IMR-90 (cell line): ENCODE results near the gene CACNA1F. TPM values are rescaled to one million over a fixed set of nuclear protein-coding genes. Genes with fewer than 3 reads are reported as not detected.

Source experiments
- ATAC-seq: fragments of 200-7000 bp; cut with Tn5 transposase; 2 replicates; pipeline ENCODE4 v1.9.1; 2020; ENCODE audit warnings: low read depth, mild to moderate bottlenecking, moderate library complexity
- BruUV-seq: library from RNA; stranded (reverse); fragments of 400-500 nt; replicated peaks from 2 replicates; lab custom pipeline; 2021; lab: Mats Ljungman, UMichigan
- CTCF ChIA-PET: fragments of 300-600 bp; formaldehyde crosslinking; extraction: SDS; loops from one replicate; lab custom pipeline; 2021; ENCODE audit warnings: antibody characterized with exemption; lab: Yijun Ruan, JAX
- POLR2A ChIA-PET: fragments of 300-600 bp; sonication (Branson Sonifier 250); formaldehyde crosslinking; loops from one replicate; lab custom pipeline; 2022; ENCODE audit warnings: antibody characterized with exemption; ENCODE audit not compliant: unreplicated experiment; lab: Charles Lee
- DNase-seq: peaks from one replicate; pipeline ENCODE4 v3.0.0; 2013
- H2AFZ ChIP-seq: replicated peaks from 2 replicates; pipeline ENCODE3; 2013; ENCODE audit warnings: low read length, mild to moderate bottlenecking; ENCODE audit not compliant: poor library complexity
- H2AK5ac ChIP-seq: 2 replicates; pipeline ENCODE4 v1.6.1; 2013; ENCODE audit warnings: low read depth, low read length, inconsistent platforms
- H2AK9ac ChIP-seq: replicated peaks from 2 replicates; pipeline ENCODE3; 2013; ENCODE audit warnings: mild to moderate bottlenecking, low read depth, low read length, moderate library complexity; ENCODE audit not compliant: poor library complexity
- H2BK120ac ChIP-seq: 2 replicates; pipeline ENCODE4 v1.6.1; 2013; ENCODE audit warnings: low read depth, low read length, inconsistent platforms
- H2BK15ac ChIP-seq: 3 replicates; pipeline ENCODE4 v1.6.1; 2013; ENCODE audit warnings: low read depth, low read length, inconsistent platforms
- H2BK20ac ChIP-seq: 2 replicates; pipeline ENCODE4 v1.6.1; 2013; ENCODE audit warnings: low read depth, mild to moderate bottlenecking, inconsistent platforms, low read length, moderate library complexity
- H2BK5ac ChIP-seq: 2 replicates; pipeline ENCODE4 v1.6.1; 2013; ENCODE audit warnings: mild to moderate bottlenecking, low read depth, low read length, inconsistent platforms; ENCODE audit not compliant: poor library complexity, severe bottlenecking
- H3K14ac ChIP-seq: replicated peaks from 2 replicates; pipeline ENCODE4 v1.6.1; 2013; ENCODE audit warnings: low read depth, low read length, inconsistent platforms
- H3K18ac ChIP-seq: 2 replicates; pipeline ENCODE4 v1.6.1; 2013; ENCODE audit warnings: low read depth, low read length, control low read depth
- H3K23ac ChIP-seq: 2 replicates; pipeline ENCODE4 v1.6.1; 2013; ENCODE audit warnings: low read depth, low read length, inconsistent platforms
- H3K27ac ChIP-seq: 2 replicates; pipeline ENCODE4 v1.5.1; 2013; ENCODE audit warnings: mild to moderate bottlenecking, control low read depth, low read length; ENCODE audit not compliant: insufficient read depth
- H3K27me3 ChIP-seq: 2 replicates; pipeline ENCODE4 v1.6.1; 2013; ENCODE audit warnings: low read length; ENCODE audit not compliant: control insufficient read depth, insufficient read depth
- H3K36me3 ChIP-seq: 2 replicates; pipeline ENCODE4 v1.6.1; 2013; ENCODE audit warnings: low read length, mixed read lengths; ENCODE audit not compliant: control insufficient read depth, insufficient read depth
- H3K4ac ChIP-seq: 2 replicates; pipeline ENCODE4 v1.6.1; 2013; ENCODE audit warnings: low read depth, low read length, inconsistent platforms
- H3K4me1 ChIP-seq: 2 replicates; pipeline ENCODE4 v1.6.1; 2013; ENCODE audit warnings: low read length, mixed read lengths; ENCODE audit not compliant: control insufficient read depth, insufficient read depth
- H3K4me2 ChIP-seq: 2 replicates; pipeline ENCODE4 v1.6.1; 2013; ENCODE audit warnings: low read depth, mild to moderate bottlenecking, control low read depth, low read length, moderate library complexity
- H3K4me3 ChIP-seq: 2 replicates; pipeline ENCODE4 v1.5.1; 2013; ENCODE audit warnings: low read depth, mild to moderate bottlenecking, control low read depth, low read length, moderate library complexity; ENCODE audit not compliant: insufficient read depth
- H3K56ac ChIP-seq: 2 replicates; pipeline ENCODE4 v1.6.1; 2013; ENCODE audit warnings: low read length, inconsistent platforms; ENCODE audit not compliant: insufficient read depth; ENCODE audit errors: extremely low read depth
- H3K79me1 ChIP-seq, 2 experiments: 2 replicates each; pipeline ENCODE4 v1.6.1; 2013; ENCODE audit warnings: low read length in 2 of 2, inconsistent platforms in 1 of 2, low read depth in 1 of 2
- H3K9ac ChIP-seq: 2 replicates; pipeline ENCODE4 v1.6.1; 2013; ENCODE audit warnings: low read depth, low read length, control low read depth
- H3K9me1 ChIP-seq: 2 replicates; pipeline ENCODE4 v1.6.1; 2013; ENCODE audit warnings: low read length, inconsistent platforms; ENCODE audit not compliant: insufficient read depth
- H3K9me3 ChIP-seq: 2 replicates; pipeline ENCODE4 v1.6.1; 2013; ENCODE audit warnings: low read length; ENCODE audit not compliant: control insufficient read depth, insufficient read depth
- H4K20me1 ChIP-seq: 2 replicates; pipeline ENCODE4 v1.6.1; 2013; ENCODE audit warnings: low read length, inconsistent platforms; ENCODE audit not compliant: insufficient read depth
- H4K5ac ChIP-seq: 2 replicates; pipeline ENCODE4 v1.6.1; 2013; ENCODE audit warnings: mild to moderate bottlenecking, low read depth, low read length, control low read depth
- H4K8ac ChIP-seq, 2 experiments: 2 replicates each; pipeline ENCODE4 v1.6.1; 2013; ENCODE audit warnings: low read depth in 2 of 2, low read length in 2 of 2, control low read depth in 1 of 2, inconsistent platforms in 1 of 2
- H4K91ac ChIP-seq: 2 replicates; pipeline ENCODE4 v1.6.1; 2013; ENCODE audit warnings: low read depth, low read length, inconsistent platforms; ENCODE audit not compliant: insufficient read depth
- BHLHE40 ChIP-seq: fragments of 150-350 bp; IDR thresholded peaks from 2 replicates; pipeline ENCODE4 v1.6.1; 2016; ENCODE audit warnings: mild to moderate bottlenecking, low read depth, low read length
- CEBPB ChIP-seq: IDR thresholded peaks from 2 replicates; pipeline ENCODE4 v1.6.1; 2012; ENCODE audit warnings: low read depth, low read length, improper control_type of control experiment
- CHD1 ChIP-seq: IDR thresholded peaks from 2 replicates; pipeline ENCODE4 v1.6.1; 2012; ENCODE audit warnings: low read depth, low read length, improper control_type of control experiment
- FOS ChIP-seq: fragments of 150-350 bp; IDR thresholded peaks from 2 replicates; pipeline ENCODE4 v1.6.1; 2016; ENCODE audit warnings: low read depth, low read length
- MAFK ChIP-seq: IDR thresholded peaks from 2 replicates; pipeline ENCODE4 v1.6.1; 2012; ENCODE audit warnings: low read depth, low read length, improper control_type of control experiment
- MAZ ChIP-seq: IDR thresholded peaks from 2 replicates; pipeline ENCODE4 v1.6.1; 2012; ENCODE audit warnings: low read depth, mild to moderate bottlenecking, low read length, improper control_type of control experiment, moderate library complexity, borderline replicate concordance
- NFE2L2 ChIP-seq: fragments of 150-350 bp; IDR thresholded peaks from 2 replicates; pipeline ENCODE4 v1.6.1; 2016; ENCODE audit warnings: low read depth, mild to moderate bottlenecking, low read length
- POLR2A ChIP-seq: IDR thresholded peaks from 2 replicates; pipeline ENCODE4 v1.6.1; 2012; ENCODE audit warnings: mild to moderate bottlenecking, low read depth, low read length
- RCOR1 ChIP-seq: IDR thresholded peaks from 2 replicates; pipeline ENCODE4 v1.6.1; 2012; ENCODE audit warnings: mild to moderate bottlenecking, low read length, improper control_type of control experiment; ENCODE audit not compliant: insufficient replicate concordance
- SMC3 ChIP-seq: fragments of 150-350 bp; IDR thresholded peaks from 2 replicates; pipeline ENCODE4 v1.6.1; 2016; ENCODE audit warnings: low read depth, mild to moderate bottlenecking, antibody characterized with exemption, low read length, moderate library complexity
- WGBS, 2 experiments: methylation state at CpG; one replicate each; pipeline versions ENCODE4 v1.1.5 to v1.1.7; 2013; ENCODE audit warnings: missing lambda C conversion rate in 2 of 2; ENCODE audit not compliant: insufficient read length in 1 of 2; ENCODE audit errors: extremely low coverage in 2 of 2; 5-methylcytosine and 5-hydroxymethylcytosine counted together
- dilution Hi-C: fragments of 300-500 bp; cut with HindIII; formaldehyde crosslinking; loops from one replicate; pipeline ENCODE4 v1.14.3; 2018; ENCODE audit warnings: low sequenced_read_pairs; ENCODE audit not compliant: unreplicated experiment
- in situ Hi-C: fragments of 300-500 bp; cut with MboI; formaldehyde crosslinking; loops from 3 replicates; pipeline ENCODE4 v1.14.3; 2019; ENCODE audit warnings: low sequenced_read_pairs, inconsistent platforms, mixed read lengths
- intact Hi-C: fragments of 100-400 bp; cut with micrococcal nuclease; formaldehyde crosslinking; loops from 2 replicates; pipeline ENCODE4 v1.10.0; 2022
- polyA plus RNA-seq, 3 experiments: library from polyadenylated mRNA; depleted of rRNA; stranded (reverse); fragments of >200 nt; gene quantifications; 2 replicates each; pipeline ENCODE4 v1.2.3, GENCODE V29; 2012; ENCODE audit warnings: low replicate concordance in 1 of 3
- total RNA-seq: library from RNA; depleted of rRNA; stranded (reverse); fragments of >200 nt; gene quantifications from 2 replicates; pipeline ENCODE4 v1.2.3, GENCODE V29; 2012
- TF ChIP-seq, protein P1 (sequence below): conservative IDR thresholded peaks from 2 replicates; pipeline ENCODE4 v1.5.1; 2012; ENCODE audit warnings: mild to moderate bottlenecking, low read depth, low read length, improper control_type of control experiment

The CACNA1F gene
- total and polyA plus RNA-seq, 2 of the 4 experiments (the other 2 are of a cell fraction) = not detected

DNA sequence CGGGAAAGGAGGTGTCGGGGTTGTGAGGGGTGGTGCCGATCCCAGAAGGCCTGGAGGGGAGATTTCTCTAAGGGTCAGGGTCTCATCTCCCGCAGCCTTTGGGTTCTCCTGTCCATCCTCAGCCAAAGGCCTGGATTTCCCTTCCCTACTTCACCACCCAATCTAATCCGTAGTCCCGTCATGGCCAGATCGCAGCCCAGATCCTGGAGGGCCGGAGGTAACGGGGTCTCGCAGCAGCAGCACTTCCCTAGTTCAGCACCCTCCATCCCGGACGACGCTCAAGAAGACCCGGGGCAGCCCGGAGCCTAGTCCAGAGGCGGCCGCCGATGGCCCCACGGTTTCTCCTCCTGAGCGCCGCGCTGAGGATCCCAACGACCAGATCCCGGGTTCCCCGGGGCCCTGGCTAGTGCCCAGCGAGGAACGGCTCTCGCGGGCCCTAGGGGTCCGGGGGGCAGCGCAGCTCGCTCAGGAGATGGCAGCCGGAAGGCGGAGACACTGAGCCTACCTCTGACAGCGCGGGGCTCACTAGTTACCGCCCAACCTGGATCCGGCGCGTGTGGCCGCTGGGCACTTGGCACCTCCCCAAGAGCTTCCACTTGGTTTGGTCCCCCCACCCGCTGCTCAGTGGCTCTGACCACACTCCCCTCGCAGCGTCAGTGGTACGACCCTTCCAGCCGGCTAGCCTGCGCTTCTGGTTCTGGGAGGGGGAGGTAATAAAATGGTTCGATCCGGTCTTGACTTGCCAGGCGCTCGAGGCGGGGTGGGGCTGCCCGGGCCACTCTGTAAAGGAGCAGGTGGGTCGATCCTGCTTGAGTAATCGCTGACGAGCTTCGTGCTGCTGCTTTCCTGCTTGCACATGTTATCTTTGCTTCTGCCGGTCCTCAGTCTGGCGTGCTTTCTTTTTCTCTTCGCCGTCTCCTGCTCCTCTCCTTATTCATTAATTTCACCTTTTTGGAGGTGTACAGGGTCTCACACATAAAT is 66.9 kb downstream of the CACNA1F start:
- peak overlapping the region; percentile 33 for H2AK5ac ChIP-seq
- CTCF ChIA-PET = interaction anchor here (1.3 kb wide), 1 partner anchor 10 kb away, joined by 3 read pairs; no protein-coding TSS in a partner anchor
- no peak for ATAC-seq
- no peaks in the 10 kb centered on the region for H3K27me3 ChIP-seq
- H2BK20ac ChIP-seq = peak overlapping the region; percentile 27
- DNase-seq = peak; percentile 61
- in situ Hi-C loops = no loop called here
- peak overlapping the region; percentile 50 for H2BK120ac ChIP-seq
- intact Hi-C loops = loop anchor here (10.0 kb wide), 1 partner anchor 91 kb away; the partner anchor contains the start of genes PRAF2 and WDR45
- H4K8ac ChIP-seq = peak overlapping the region; percentile 80 to 89
- no peaks in the 10 kb centered on the region; the same call in 1 of the 2 replicates for H3K9me3 ChIP-seq
- no TSS peak for BruUV-seq
- peak overlapping the region; percentile 92 for H2AFZ ChIP-seq
- H3K9me1 ChIP-seq = no peaks in the 10 kb centered on the region
- TF ChIP-seq, protein P1, sequence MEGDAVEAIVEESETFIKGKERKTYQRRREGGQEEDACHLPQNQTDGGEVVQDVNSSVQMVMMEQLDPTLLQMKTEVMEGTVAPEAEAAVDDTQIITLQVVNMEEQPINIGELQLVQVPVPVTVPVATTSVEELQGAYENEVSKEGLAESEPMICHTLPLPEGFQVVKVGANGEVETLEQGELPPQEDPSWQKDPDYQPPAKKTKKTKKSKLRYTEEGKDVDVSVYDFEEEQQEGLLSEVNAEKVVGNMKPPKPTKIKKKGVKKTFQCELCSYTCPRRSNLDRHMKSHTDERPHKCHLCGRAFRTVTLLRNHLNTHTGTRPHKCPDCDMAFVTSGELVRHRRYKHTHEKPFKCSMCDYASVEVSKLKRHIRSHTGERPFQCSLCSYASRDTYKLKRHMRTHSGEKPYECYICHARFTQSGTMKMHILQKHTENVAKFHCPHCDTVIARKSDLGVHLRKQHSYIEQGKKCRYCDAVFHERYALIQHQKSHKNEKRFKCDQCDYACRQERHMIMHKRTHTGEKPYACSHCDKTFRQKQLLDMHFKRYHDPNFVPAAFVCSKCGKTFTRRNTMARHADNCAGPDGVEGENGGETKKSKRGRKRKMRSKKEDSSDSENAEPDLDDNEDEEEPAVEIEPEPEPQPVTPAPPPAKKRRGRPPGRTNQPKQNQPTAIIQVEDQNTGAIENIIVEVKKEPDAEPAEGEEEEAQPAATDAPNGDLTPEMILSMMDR = no peak
- no peak for TF ChIP-seq FOS
- no peak for TF ChIP-seq MAZ
- no peak for TF ChIP-seq SMC3
- TF ChIP-seq MAFK = no peak
- no peak for TF ChIP-seq POLR2A
- TF ChIP-seq RCOR1 = no peak
- TF ChIP-seq BHLHE40 = 0 out of 2 replicates have a peak, but pooled peaks have one; percentile 26
- TF ChIP-seq CHD1 = no peak
- no peak for TF ChIP-seq NFE2L2
- 0 out of 2 replicates have a peak, but pooled peaks have one; percentile 17 for TF ChIP-seq CEBPB
- peak overlapping the region; percentile 18 for H3K18ac ChIP-seq
- H3K9ac ChIP-seq = peak overlapping the region; percentile 69
- H3K27ac ChIP-seq = peak overlapping the region; percentile 91
- H2BK15ac ChIP-seq = peak overlapping the region; percentile 73; the same call in 2 of the 3 replicates
- peak overlapping the region; percentile 93 for H2BK5ac ChIP-seq
- H3K4ac ChIP-seq = peak overlapping the region; percentile 70
- 45% methylated on average over 17 of the region's 61 CpGs; no CpG with 5 or more reads in 1 of the 2 experiments for WGBS, 2 experiments
- peak overlapping the region; percentile 39; the same call in 1 of the 2 replicates for H3K4me3 ChIP-seq
- H3K23ac ChIP-seq = peak overlapping the region; percentile 14; the same call in 1 of the 2 replicates
- H3K4me2 ChIP-seq = peak overlapping the region; percentile 45
- no peaks in the 10 kb centered on the region for H4K20me1 ChIP-seq
- POLR2A ChIA-PET = interaction anchor here (1.4 kb wide), 1 partner anchor 10 kb away, joined by 3 read pairs; no protein-coding TSS in a partner anchor
- no peaks in the 10 kb centered on the region for H3K36me3 ChIP-seq
- peak overlapping the region; percentile 93 for H2AK9ac ChIP-seq
- dilution Hi-C loops = no loop called here
- H4K91ac ChIP-seq = peak overlapping the region; percentile 98
- H3K4me1 ChIP-seq = peaks cover 9% of the 10 kb centered on the region
- peak overlapping the region; percentile 63; the same call in 1 of the 2 replicates for H3K56ac ChIP-seq
- H3K79me1 ChIP-seq = no peaks in the 10 kb centered on the region; a peak in 1 of 4 replicates
- peak overlapping the region; percentile 15; the same call in 1 of the 2 replicates for H3K14ac ChIP-seq
- peak overlapping the region; percentile 50 for H4K5ac ChIP-seq
